Right ventricle myocardium inferior (tissue), 1 donor: ENCODE data around the gene MINDY4. TPM values are rescaled to one million over a fixed set of nuclear protein-coding genes. Genes with fewer than 3 reads are reported as not detected.
"Not testable (repeated sequence)": the region's sequence is repeated elsewhere in the genome, so short reads cannot be mapped to it uniquely, and the experiment has no call there.

ENCODE experiments used
- ATAC-seq: fragments of 200-7000 bp; cut with Tn5 transposase; one replicate; pipeline ENCODE4 v1.9.1; 2020; ENCODE audit warnings: mild to moderate bottlenecking, moderate library complexity
- DNase-seq: peaks from one replicate; pipeline ENCODE4 v3.0.0; 2021; ENCODE audit errors: missing footprints
- intact Hi-C: fragments of 100-400 bp; cut with DNase I; formaldehyde crosslinking; loops from one replicate; pipeline ENCODE4 v1.11.0; 2022
- total RNA-seq: library from RNA; stranded (reverse); fragmentation: NEBNext Ultra II Directional; extraction: Animal tissue kit (Norgen Biotek cat#: 25700); gene quantifications from one replicate; pipeline ENCODE4 v1.2.1, GENCODE V29; 2021
- donor health status: DM: no; HTN: yes; CAD: no; lungs with severe emphysema.

MINDY4 gene
- total RNA-seq, 1 donor from 2014 or later: 3.5 TPM

DNA sequence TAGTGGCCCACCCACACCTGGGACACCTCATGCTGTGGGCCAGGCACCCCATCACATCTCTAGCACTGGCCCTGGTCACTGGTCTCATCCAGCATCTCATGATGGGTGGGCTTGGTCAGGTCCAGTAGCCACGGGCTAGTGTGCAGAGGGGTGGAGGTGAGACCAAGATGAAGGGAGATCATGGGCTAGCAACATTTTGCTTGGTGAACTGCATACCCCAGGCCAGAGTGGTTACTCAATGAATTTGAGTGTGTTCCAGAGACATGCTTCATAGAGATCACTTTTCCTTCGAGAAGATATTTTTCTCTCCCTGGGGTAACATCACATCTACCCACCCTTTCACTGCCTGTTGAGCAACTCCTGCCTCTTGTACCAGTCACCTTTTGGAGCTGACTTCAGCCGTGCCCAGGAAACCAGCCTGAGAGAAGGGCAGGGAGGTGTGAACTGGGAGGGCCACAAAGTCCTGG lies 44.2 kb downstream of the MINDY4 start:
- DNase-seq (no peak), ATAC-seq (peak; percentile 60)
- intact Hi-C loops: loop anchor here (5.0 kb wide), 1 partner anchor 102 kb away; no protein-coding TSS in a partner anchor

GRCh38 chr7:30815951-30816644 lies 44.9 kb downstream of the MINDY4 start:
- peak; percentile 74 for DNase-seq
- peak; percentile 74 for ATAC-seq
- intact Hi-C loops: loop anchor here (2.0 to 5.0 kb wide), 2 partner anchors 55 to 101 kb away; no protein-coding TSS in a partner anchor

- ATAC-seq (no peak), DNase-seq (no peak)
- intact Hi-C loops: loop anchor here (2.0 to 5.0 kb wide), 2 partner anchors 54 to 100 kb away; no protein-coding TSS in a partner anchor
These were observed 45.6 kb downstream of the MINDY4 start for GRCh38 chr7:30816645-30817370.

- ATAC-seq: no peak
- DNase-seq: no peak
- intact Hi-C loops: loop anchor here (2.0 to 5.0 kb wide), 2 partner anchors 53 to 100 kb away; no protein-coding TSS in a partner anchor
These were observed 46.2 kb downstream of the MINDY4 start for GRCh38 chr7:30817371-30817767.

GRCh38 chr7:30824821-30825720 lies 53.9 kb downstream of the MINDY4 start:
- ATAC-seq (no peak), DNase-seq (no peak)
- intact Hi-C loops: no loop called here

GRCh38 chr7:30826181-30826580 lies 55.0 kb downstream of the MINDY4 start:
- ATAC-seq: no peak
- intact Hi-C loops: no loop called here
- no peak for DNase-seq

DNA sequence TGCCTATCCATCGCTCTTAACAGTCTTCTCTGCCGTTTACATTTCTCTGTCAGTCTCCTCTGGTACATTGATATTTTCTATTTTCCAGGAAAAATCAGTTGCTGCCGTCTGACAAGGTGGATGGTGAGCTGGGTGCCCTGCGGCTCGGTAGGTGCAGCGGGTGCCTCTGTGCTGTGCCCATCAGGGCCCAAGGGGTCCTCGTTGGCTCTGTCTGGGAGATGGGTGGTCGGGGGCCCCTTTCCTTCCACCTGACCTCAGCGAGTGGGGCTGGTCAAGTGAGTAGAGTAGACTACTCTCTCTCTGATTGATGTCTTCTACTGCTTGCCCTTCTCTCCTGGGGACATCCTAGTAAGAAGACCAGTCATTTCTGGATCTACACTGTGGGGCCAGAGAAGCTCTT lies 57.4 kb downstream of the MINDY4 start:
- no peak for DNase-seq
- ATAC-seq: no peak
- intact Hi-C loops: no loop called here

GRCh38 chr7:30829471-30829870 lies 58.3 kb downstream of the MINDY4 start:
- no peak for ATAC-seq
- DNase-seq: no peak
- intact Hi-C loops: no loop called here

DNA sequence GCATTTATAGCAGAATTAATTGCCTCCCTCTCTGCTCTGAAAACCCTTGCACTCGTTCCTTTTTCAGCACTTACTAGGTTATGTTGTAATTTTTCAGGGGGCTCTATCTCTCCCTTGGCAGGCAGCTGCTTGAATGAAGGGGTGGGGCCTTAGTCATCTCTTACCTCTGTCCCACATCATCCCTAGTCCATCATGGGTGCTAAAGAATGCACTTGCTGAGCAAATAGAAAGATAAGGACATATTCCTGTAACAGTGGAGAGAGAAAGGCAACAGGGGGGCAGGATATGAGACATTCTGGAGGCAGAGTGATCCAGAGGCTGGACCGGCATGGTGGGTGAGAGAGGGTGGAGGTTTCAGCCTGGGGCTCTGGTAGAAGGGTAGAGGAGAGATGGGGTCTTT lies 60.0 kb downstream of the MINDY4 start:
- ATAC-seq (no peak), DNase-seq (no peak)
- intact Hi-C loops: no loop called here

DNA sequence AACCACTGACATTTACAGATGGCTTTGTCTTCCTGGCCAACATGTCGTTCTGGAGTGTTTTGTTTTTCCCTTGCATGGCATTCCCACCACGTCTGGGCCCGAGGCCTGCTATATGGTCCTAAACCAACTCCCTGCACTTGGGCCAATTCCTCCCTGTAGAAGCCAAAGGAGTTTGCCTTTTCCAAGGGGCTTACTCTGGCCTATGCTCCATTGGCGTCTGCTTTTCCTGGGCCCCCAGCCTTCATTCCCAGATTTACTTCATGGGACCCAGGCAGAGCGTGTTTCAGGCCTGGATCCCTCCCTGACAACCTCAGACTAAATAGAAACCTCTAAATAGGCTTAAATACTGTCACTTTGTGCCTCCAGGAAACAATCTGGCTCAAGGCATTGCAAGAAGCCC lies 60.7 kb downstream of the MINDY4 start:
- ATAC-seq: no peak
- intact Hi-C loops: no loop called here
- DNase-seq: no peak

DNA sequence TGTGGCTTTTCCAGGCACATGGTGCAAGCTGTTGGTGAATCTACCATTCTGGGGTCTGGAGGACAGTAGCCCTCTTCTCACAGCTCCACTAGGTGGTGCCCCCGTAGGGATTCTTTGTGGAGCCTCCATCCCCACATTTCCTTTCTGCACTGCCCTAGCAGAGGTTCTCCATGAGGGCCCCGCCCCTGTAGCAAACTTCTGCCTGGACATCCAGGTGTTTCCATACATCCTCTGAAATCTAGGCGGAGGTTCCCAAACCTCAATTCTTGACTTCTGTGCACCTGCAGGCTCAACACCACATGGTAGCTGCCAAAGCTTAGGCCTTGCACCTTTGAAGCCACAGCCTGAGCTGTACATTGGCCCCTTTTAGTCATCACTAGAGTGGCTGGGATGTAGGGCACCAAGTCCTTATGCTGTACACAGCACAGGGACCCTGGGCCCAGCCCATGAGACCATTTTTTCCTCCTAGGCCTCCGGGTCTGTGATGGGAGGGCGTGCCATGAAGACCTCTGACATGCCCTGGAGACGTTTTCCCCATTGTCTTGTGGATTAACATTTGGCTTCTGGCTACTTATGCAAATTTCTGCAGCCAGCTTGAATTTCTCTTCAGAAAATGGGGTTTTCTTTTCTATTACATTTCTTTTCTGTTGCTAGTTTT lies 62.9 kb downstream of the MINDY4 start:
- intact Hi-C loops, DNase-seq, ATAC-seq: not testable (repeated sequence)

DNA sequence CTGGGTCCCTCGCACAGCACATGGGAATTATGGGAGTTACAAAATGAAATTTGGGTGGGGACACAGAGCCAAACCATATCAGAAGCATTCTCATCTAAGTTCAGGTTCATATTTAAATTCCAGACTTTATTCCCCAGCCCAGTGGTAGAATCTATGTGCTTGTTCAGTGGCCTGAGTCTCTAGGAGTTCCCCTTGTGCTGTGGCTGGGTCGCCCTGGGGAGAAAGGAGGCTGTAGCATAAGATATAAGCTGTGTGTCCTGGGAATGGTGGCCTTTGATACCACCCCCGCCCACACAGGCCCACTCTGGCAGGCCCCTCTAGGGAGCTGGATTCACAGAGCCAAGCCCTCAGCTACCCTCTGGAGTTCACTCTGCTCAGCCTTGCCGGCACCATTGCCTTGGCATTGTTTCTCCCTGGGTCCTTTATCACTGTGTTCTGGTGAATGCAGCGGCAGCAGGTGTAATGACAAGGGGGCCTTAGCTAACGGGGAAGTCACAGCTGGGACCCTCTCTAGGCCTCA lies 64.2 kb downstream of the MINDY4 start:
- DNase-seq: no peak
- intact Hi-C loops: no loop called here
- ATAC-seq: no peak

GRCh38 chr7:30836991-30837390 lies 65.8 kb downstream of the MINDY4 start:
- DNase-seq: no peak
- no peak for ATAC-seq
- intact Hi-C loops: no loop called here

GRCh38 chr7:30837581-30837980 lies 66.4 kb downstream of the MINDY4 start:
- ATAC-seq (no peak), DNase-seq (no peak)
- intact Hi-C loops: no loop called here

GRCh38 chr7:30838008-30838407 lies 66.8 kb downstream of the MINDY4 start:
- DNase-seq (no peak), ATAC-seq (no peak)
- intact Hi-C loops: no loop called here

DNA sequence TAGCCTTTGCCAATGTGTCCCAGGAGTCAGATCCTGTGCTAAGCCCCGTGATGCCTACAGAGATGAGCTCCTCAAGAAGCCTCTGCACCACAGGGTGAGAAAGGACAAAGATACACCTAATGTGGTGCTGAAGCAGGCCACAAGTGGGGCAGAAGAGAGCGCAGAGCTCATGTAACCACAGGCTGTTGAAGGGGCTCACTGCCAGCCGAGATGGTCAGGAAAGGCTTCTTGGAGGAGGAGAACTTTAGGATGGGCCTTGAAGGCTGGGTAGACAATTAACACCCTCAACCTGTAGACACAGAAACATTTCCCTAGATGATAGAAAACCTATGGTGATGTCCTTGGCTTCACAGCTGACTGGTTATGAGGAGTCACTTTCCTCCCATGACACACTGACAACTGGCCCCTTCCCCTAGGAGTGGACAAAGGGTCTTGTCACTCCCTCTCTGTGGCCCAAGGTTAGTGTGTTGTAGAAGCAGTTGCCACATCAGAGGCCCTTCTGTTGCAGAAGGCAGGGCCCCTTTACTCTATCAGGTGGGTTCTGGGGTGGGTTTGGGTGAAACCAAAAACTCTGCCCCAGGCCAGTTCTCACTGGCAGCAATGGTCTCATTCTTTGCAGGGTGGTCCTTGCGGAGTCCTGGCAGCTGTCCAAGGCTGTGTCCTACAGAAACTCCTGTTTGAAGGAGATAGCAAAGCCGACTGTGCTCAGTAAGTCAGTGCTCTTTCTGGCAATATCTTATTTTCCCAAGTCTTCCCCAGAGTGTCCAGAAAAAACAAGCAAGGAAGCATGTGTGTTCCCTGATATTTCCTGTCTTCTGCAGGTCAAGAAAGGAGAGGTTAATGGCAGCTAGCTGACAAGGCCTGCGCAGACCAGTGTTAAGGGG lies 69.2 kb downstream of the MINDY4 start:
- intact Hi-C loops: no loop called here
- ATAC-seq: no peak
- DNase-seq: no peak

GRCh38 chr7:30841025-30841735 lies 70.0 kb downstream of the MINDY4 start:
- intact Hi-C loops: no loop called here
- ATAC-seq (no peak), DNase-seq (no peak)
